HEK293 (cell line): Measurements from ENCODE around the gene CEP41.

ENCODE experiments used
- KLF10 ChIP-seq: fragments of 450-650 bp; IDR thresholded peaks from 2 replicates; pipeline ENCODE4 v1.5.1; 2018; ENCODE audit warnings: missing biosample characterization, mild to moderate bottlenecking, missing genetic modification characterization
- KLF16 ChIP-seq: fragments of 450-650 bp; formaldehyde crosslinking; IDR thresholded peaks from 2 replicates; pipeline ENCODE4 v1.5.1; 2017; ENCODE audit warnings: missing biosample characterization, missing genetic modification characterization
- SETDB1 ChIP-seq: IDR thresholded peaks from one replicate; pipeline ENCODE4 v1.6.1; 2017; ENCODE audit warnings: mild to moderate bottlenecking, low read length, moderate library complexity, mixed read lengths; ENCODE audit not compliant: insufficient read length
- YY1 ChIP-seq: fragments of 450-650 bp; formaldehyde crosslinking; IDR thresholded peaks from 2 replicates; pipeline ENCODE4 v1.5.1; 2018; ENCODE audit warnings: missing biosample characterization, missing genetic modification characterization
- ZNF138 ChIP-seq: fragments of 450-650 bp; formaldehyde crosslinking; IDR thresholded peaks from 2 replicates; pipeline ENCODE4 v1.5.1; 2016; ENCODE audit warnings: missing biosample characterization, missing genetic modification characterization, borderline replicate concordance
- ZNF707 ChIP-seq: fragments of 450-650 bp; formaldehyde crosslinking; IDR thresholded peaks from 2 replicates; pipeline ENCODE4 v1.5.1; 2016; ENCODE audit warnings: missing biosample characterization, missing genetic modification characterization

- TF ChIP-seq YY1 (no peak), SETDB1 (no peak), ZNF707 (no peak), ZNF138 (tag by site-specific recombination) (no peak), KLF10 (tag by site-specific recombination) (no peak), KLF16 (tag by site-specific recombination) (no peak)
Observed at GRCh38 chr7:130388671-130389070, 52.1 kb downstream of the CEP41 start.
